NCI-H2081 treated with DMSO at 0.1 percent for 48 hours (cell line): Measurements from ENCODE around the gene SUFU.
A peak's percentile ranks its signal among the peaks of the same experiment; 100 is the strongest.

ENCODE experiments used
- DNase-seq: peaks from one replicate; lab custom pipeline; 2025; lab: John Stamatoyannopoulos, UW

The SUFU gene

DNA sequence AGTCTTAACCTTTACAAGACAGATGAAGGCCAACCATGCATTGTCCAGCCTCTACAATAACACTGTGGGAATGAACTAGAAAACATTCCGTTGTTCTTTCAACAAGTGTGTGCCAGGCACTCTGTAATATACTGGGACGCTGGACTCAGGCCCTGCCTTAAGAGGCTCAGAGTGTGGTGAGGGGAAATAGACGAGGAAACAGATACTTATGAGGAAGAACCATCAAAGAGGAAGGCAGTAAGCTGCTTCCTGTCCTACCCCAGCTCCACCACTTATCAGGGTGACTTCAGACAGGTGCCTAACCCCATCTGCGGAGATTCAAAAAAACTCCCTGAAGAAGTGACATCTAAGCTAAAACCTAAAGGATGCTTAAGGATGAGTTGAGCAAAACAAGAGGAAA, 131.6 kb downstream of the SUFU start:
- no peak for DNase-seq

DNA sequence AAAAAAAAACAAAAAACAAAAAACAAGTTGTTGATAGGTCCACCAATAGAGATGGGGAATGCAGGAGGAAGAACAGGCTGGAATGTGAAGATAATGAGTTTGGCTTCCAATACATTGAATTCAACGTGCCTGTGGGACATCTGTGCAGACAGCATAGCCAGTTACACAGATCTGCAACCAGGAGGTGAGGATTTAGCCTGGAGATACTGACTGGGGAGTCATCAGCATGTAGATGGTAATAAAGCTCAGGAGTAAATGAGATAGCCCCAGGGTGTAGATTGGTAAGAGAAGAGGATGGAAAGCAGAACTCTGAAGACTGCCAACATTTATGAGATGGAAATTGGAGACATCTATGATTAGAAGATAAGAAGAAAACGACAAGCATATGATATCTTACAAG, 135.8 kb downstream of the SUFU start:
- no peak for DNase-seq

DNA sequence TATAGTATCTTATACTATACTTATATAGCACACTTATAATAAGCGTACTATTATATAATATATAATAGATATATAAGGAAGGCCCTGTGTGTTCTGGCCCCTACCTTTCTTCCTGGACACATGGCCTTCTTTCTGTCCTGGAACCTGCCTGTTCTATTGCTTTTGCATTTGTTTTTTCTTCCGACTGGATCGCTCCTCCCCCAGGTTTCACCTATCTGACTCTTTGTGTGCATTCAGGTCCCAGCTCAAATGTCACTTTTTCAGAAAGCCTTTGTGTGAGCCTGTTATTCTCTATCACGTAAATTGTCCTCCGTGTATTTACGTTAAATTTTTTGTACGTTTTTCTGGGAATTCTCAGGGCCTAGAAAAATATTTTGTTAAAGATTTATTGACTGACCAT, 137.6 kb downstream of the SUFU start:
- DNase-seq: no peak

DNA sequence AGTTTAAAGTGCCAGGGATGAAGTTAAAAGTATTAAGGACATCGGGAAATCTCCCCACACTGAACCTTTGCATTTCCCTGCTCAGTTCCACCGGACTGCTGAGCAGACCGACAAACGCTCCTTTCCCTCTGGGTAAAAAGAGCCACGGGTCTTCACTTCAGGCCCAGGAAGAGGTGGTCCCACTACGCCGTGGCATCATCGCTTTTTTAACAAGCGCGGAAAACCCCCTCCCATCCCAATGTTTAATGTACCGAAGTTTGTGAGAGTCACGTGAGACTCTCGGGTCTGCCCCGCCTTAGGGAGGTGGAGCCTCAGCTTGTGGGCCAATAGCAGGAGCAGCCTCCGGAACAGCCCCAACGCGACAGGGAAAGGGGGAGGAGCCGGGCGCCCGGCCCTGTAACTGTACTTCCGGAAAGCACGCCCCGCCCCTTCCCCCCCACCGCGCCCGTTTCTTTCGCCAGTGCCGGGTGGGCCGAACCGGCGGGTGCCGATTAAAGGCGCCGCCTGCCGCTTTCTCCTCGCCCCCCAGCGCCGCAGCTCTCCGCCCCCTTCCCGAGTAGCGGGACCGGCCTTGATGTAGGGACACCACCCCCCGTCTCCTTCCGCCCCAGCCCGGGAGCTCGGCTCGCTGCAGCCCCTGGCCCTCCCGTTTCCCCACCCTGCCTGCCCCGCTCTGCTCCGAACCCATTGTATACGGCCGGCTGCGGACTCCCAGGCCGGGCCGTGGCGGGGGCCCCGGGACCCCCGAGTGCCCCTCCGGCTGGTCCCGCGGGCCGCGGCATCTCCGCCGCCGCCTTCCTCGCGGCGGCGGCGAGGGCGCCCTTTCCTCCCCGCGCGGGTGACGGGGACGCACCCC, 138.3 kb downstream of the SUFU start:
- DNase-seq: peak; percentile 79

DNA sequence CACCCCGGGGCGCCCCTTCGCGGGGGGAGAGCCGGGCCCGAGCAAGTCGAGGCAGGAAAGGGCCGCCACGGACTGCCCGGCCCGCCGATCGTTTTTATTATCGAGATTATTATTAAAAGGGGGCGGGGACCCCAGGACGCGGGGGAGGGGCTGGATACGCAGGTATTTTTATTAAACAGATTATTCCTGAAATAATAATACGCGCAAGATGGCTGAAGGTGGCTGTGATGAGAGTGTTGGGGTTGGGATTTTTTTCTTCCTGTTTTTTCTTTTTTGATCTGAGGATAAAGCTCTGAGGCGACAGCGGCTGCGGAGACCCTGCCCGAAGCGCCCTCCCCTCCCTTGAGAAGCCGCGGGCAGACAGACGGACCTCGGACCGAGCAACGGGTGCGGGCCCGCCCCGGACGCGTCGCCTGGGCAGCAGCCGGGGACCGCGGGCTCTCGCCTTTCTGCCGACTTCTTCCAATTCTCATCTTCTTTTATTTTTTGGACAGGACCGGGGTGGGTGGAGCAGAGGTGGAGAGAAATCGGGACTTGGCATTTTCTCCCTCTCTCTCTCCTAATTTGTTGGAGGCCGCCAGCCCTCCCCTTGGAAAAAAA, 139.1 kb downstream of the SUFU start:
- DNase-seq: no peak

DNA sequence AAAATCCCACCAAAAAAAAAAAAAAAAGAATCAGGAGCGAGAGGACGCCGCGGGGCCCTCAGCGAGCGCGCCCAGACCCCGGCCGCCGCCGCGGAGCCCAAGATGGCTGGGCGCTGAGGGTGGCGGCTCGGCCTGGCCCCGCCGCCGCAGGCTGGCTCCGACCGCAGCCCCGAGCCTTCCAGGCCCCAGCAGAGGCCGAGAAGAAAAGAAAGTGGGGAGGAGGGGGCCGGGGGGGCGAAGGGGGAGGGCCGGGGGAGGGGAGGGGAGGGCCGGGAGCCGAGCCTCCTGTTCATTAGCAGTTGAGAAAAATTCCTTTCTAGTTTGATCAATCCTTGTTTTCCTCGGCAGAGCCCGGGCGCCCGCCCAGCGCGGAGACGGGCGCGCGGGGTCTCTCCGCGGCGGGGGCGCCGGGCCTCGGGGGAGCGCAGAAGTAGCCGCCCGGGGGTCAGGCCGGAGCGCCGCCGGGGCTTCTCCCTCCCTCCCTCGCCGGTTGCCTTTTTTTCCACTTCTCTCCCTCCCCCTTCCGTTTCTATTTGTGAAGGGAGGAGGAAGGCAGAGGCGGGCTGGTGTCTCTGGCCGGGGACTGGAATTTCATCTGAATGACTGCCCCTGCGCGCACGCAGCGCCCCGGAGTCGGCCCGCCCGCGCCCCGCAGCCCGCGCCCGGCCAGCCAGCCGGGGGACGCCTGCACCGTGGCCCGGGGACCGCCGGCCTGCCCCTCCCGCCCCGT, 139.7 kb downstream of the SUFU start:
- no peak for DNase-seq

DNA sequence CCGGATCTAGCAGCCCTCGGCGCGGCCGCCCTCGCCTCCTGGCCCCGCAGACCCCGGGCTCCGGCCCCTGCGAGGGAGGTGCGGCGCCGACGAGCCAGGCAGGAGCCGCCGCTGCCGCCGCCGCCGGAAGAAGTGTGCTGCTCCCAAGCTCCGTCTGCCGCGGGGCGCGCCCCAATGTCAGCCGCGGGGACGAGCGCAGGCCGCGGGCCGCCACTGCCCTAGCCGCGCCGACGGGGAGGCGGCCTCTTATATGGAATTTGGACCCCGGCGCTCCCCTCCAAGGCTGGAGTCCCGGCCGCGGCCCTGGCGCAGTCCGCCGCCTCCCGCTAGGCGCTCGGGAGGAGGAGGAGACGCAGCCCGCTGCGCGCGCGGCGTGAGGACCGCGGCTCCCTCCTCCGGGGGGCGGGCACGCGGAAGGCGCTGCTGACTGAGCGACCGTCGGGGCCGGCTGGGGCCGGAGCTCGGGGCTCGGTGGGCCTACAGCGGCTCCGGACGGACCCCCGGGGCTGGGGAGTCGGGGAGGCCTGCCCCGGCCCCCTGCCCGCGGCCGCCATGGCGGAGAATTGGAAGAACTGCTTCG, 140.4 kb downstream of the SUFU start, which contains the start of gene TRIM8:
Gene TRIM8 (plus strand): TSS at position 414 of the 580 bp plus-strand sequence. CDS start 139 bp downstream, at position 553.
- no peak for DNase-seq

DNA sequence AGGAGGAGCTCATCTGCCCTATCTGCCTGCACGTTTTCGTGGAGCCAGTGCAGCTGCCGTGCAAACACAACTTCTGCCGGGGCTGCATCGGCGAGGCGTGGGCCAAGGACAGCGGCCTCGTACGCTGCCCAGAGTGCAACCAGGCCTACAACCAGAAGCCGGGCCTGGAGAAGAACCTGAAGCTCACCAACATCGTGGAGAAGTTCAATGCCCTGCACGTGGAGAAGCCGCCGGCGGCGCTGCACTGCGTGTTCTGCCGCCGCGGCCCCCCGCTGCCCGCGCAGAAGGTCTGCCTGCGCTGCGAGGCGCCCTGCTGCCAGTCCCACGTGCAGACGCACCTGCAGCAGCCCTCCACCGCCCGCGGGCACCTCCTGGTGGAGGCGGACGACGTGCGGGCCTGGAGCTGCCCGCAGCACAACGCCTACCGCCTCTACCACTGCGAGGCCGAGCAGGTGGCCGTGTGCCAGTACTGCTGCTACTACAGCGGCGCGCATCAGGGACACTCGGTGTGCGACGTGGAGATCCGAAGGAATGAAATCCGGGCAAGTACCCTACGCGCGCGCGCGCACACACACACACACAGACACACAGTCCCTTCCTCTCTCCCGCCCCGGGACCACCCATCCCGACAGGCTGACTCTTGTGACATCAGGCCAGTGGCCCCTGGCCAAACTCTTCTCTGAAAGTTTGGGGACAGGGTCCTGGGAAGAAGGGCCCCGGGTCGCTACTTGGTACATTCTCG, 141.0 kb downstream of the SUFU start:
- DNase-seq: peak; percentile 23

DNA sequence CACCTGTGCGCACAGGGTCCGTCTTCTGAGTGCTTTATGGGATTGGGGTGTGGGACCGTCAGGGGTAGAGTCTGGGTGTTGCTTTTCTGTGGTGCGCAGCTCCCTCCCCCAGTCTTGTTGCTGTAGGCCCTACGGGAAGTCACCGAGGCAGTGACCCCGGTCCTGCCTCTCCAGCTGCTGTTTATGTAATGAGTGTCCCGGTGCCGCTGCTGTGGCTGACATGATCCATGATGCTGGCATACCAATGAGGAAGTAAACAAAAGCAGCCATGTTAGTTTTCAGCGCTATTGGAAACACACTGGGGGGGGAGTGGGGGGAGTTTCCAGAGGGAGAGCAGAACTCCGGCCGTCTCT, 141.6 kb downstream of the SUFU start:
- DNase-seq: no peak

DNA sequence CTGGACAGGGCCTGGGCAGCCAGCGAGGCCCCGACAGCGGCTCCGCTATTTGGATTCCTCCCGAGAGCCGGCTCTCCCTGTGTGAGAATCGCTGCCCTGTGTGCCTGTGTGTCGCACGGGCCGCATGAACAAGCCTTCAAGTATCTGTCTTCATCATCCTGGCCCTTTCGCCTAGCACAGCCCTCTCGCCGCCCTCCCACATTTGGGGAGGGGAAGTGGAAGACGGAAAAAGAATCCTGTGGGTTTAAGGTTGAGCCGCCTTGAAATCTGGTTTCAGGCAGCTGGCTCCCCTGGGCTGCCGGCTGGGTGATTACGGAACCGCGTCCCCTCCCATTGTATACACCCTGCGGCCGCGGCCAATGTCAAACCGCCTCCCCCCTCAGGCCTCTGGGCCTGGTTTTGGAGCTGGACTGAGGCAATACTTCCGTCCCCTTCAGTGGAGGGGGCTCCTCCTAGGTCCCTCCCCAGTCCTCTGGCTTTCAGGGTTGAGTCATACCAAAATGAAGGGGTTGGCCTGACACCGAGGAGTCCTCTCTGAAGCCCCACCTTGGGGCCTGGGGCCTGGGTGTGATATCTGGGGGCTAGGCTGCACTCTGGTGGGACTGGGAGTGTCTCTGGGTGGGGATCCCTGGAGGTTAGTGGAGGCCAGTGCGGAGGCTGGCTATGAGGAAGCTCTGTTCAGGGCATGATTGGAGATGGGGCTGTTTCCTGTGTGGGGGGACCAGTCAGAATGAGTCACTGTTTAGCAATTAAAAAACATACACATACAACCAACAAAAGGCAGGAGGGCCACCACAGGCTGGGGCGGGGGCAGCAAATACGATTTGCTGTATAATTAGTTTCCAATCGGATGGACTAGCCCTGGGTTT, 142.2 kb downstream of the SUFU start:
- no peak for DNase-seq

DNA sequence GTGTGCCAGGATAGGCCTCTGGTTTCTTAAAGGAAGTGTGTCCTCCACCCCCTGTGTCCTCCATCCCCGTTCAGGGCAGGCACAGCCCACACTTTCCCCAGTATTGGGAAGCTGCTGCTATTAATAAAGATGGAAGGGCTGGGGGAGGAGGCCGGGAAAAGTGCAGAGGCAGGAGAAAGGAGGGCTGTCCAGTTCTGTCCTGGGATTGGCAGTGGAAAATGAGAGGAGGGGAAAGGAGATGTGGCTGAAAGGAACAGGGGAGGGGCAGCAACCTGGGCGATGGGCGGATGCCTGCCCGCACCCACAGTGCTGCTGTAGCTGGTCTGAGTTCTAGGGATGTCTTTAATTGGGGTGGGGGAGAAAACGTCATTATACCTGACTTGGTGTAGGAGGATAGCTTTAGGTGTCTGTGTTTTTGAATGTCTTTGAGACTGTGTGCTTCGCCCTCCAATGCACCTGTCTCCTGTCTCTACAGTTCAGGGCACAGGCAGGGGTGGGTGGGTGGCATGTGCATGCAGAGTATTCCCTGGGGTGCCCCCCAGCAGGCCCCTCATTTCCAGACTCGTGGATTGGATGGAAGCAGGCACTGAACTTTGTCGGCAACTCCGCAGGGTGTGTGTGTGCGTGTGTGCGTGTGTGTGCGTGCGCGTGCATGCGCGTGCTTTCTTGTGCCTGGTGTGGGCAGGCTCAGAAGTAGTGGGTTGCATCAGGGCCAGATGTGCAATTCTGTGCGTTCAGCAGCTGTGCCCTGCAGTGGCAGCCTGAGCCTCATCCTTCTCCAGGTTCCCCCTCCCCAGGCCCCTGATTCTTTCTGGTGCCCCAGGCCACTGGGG, 143.1 kb downstream of the SUFU start:
- no peak for DNase-seq

DNA sequence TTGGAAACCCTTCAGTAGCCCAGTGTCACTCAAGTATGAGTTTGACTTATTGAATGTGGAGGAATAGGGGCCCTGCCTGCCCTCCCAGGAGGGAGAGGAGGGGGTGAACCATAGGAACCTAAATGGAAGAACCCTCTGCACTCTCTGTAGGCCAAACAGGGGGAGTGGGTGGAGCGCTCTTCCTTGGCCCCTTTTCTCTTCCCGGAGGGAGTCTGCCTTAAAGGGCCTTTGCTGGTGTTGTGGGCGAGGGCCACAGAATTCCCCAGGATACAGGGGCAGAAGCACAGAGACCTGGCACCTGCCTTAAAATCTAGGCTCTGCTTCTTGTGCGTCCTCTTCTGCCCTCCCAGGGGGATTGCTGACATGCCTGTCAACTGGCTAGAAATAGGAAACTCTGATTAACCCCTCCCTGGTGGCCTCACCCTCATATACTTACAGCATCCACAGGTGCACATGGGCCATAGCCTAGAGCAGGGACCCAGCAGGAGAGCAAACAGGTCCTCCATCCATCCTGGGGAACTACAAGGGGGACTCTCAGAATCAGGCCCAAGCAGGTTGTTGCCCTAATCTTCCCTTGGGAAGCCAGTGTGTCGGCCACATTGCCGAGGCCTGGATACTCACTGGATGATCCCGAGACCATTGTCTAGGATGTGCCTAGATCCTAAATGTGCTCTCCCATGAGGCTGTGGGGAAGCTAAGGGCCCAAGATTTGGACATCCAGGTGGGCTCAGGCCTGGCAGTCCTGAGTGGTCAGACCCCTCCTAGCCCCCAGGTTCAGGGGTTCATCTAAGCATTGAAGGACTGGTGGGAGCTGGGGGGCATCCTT, 143.9 kb downstream of the SUFU start:
- DNase-seq: no peak

DNA sequence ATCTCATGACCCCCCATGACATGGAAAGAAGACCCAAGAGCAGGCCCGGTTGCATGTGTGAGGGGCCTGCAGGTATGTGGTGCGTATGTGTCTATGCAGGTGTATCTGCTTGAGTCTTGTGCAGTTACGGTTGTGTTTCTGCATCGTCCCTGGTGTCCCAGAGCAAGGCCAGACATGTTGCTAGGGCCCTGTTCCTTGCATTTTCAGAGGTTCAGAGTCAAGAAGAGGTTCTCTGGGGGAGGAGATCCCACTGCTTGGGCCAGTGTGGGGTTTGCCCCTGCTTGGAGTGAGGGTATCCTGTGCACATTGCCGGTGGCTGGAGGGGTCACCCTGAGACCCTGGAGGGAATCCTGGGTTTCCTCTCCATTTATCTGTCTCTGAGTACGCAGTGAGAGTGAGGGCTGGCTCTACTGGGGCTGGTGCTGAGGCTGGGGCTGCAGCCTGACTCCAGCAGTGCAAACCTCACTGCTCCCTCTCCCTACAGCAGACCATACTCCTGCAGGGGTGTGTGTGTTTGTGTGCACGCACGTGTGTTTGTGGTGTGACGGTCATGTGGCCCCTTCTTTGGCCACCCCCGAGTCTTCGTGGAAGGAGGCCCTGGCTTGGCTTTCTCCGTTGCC, 144.6 kb downstream of the SUFU start:
- no peak for DNase-seq

DNA sequence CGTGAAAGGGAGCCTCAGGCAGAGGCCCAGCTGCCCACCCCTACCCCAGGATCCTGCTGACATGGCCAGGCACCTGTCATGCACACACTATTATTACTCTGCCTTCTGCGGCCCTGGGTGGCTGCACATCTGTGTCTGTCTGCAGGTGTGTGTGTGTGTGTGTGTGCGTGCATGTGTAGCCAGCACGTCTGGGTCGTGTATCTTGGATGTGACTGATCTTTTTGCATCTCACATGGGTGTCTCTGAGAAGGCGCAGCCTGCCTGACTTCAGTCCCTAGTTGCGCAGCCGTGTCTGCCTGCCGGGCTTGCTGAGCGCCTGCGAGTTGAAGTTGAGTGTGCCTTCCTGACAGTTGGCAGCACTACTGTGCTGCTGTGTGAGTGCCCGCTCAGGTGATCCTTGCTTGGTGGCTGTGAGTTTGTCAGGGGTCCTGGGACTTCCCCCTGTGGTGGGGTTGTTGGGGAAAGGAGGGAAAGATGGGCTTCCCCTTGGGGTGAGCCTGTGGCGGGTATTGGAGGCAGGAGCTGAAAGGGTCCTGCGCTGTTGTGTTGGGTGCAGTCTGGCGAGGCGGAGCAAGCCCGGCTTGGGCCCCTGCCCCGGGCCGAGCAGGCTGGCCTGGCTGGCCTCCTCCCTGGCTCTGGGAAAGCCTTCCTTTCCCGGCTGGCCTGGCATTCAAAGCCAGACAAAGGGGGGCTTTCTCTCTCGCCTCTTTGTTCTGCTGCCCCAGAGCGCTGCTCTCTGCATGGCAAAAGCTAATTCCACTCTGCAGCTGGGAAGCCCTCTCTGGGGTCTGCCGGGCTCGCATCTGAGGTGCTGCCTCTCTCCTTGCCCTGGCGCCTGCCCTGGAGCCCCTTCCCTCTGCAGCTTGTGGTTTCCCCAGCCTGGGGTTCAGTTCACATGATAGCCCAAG, 145.4 kb downstream of the SUFU start:
- no peak for DNase-seq

DNA sequence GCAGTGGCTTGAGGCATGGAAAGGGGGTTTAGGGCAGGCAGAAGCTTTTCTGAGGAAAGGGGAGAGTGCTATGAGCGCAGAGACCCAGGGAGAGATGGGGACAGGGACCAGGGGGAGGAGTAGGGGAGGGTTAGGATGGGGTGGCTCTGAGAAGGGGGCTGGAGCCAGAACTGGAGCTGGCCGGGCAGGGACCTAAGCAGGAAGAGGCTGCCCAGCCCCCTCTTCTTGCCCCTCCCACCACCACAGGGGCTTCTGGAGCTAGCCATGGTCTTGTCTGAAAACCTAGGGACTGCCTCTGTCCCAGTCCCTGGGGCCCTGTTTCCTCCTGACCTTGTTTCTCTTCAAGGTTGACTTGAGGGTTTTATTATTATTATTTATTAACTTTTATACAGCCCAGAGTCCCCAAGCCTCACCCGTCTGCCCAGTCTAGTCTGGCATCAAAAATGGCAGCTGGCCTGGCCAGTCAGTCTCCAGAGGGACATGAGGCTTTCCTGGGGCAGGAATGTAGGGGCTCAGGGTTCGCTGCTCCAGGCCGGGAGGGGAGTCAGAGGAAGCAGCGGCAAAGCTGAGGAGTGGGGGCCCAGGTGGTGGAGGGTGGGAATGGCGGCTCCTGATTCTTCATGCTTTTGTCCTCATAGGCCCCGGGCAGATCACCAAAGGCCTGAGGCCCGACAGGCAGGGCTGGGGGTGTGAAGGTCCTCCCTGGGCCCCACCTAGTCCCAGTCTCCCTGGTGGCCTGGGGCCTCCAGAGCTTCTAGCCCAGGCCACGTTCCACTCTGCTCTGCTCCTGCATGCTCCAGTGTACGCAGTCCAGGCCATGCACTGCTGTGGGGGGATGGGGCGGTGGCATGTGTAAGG, 146.3 kb downstream of the SUFU start:
- no peak for DNase-seq

DNA sequence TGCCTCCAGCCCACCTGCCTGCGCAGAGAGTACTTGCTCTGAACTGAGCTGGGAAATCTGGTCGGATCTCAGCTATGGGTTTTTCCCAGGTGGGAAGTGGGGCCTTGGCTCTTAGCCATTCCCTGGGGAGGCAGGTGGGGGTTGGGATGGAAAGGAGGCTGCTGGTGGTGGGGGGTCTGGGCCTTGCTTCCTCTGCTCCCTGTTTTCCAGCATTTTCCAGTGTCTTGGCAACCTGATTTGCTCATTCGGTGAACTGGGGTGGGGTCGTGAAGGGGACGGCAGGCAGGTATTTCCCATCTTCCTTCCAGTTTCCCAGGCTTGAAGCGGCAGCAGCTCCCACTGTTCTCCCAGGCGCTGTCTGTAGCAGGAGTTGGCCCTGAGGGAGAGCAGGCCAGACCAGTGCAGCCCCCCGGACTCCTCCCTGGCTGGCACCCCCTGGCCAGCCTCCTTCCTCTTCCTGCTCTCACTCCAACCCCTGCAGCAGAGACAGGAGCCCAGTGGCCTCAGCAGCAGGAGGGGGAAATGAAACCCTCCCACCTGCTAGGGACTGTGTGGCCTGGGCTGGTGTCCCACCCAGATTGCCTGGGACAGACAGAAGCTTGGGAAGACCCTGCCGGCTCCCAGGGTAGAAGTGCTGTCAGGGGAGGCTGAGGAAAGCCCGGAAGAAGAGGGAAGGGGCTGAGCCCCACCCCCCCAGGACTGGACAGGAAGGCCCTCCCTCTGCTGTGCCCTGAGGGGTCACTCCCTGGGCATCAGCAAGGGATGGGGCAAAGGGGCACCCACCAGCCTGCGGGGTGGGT, 147.1 kb downstream of the SUFU start:
- no peak for DNase-seq
